Endothelial cell (in vitro differentiated cells): Measurements from ENCODE around the gene HDAC4. TPM values are rescaled to one million over a fixed set of nuclear protein-coding genes. Genes with fewer than 3 reads are reported as not detected.

Source experiments
- DNase-seq: peaks from one replicate; pipeline ENCODE4 v3.0.0; 2021; ENCODE audit warnings: low spot score
- H3K27ac Mint-ChIP-seq: one replicate; pipeline ENCODE4 v1.8.0; 2021; ENCODE audit warnings: mixed read lengths, inconsistent platforms; ENCODE audit not compliant: unreplicated experiment
- H3K27me3 Mint-ChIP-seq: one replicate; pipeline ENCODE4 v1.8.0; 2021; ENCODE audit warnings: mild to moderate bottlenecking, moderate library complexity, mixed read lengths, inconsistent platforms; ENCODE audit not compliant: unreplicated experiment
- H3K36me3 Mint-ChIP-seq: one replicate; pipeline ENCODE4 v1.8.0; 2021; ENCODE audit warnings: mild to moderate bottlenecking, low read depth, mixed read lengths, inconsistent platforms; ENCODE audit not compliant: unreplicated experiment
- H3K4me1 Mint-ChIP-seq: one replicate; pipeline ENCODE4 v1.8.0; 2021; ENCODE audit warnings: mild to moderate bottlenecking, mixed read lengths, inconsistent platforms; ENCODE audit not compliant: unreplicated experiment
- H3K4me3 Mint-ChIP-seq: one replicate; pipeline ENCODE4 v1.8.0; 2021; ENCODE audit warnings: mild to moderate bottlenecking, mixed read lengths, inconsistent platforms; ENCODE audit not compliant: unreplicated experiment
- H3K9me3 Mint-ChIP-seq: one replicate; pipeline ENCODE4 v1.8.0; 2021; ENCODE audit warnings: mixed read lengths, inconsistent platforms; ENCODE audit not compliant: unreplicated experiment
- total RNA-seq: library from RNA; stranded (reverse); fragmentation: NEBNext Ultra II Directional; extraction: Animal tissue kit (Norgen Biotek cat#: 25700); gene quantifications from one replicate; pipeline ENCODE4 v1.2.1, GENCODE V29; 2021; ENCODE audit not compliant: unreplicated experiment
- TF ChIP-seq, protein P1 (sequence below): fragments of 200-600 bp; sonication (generic); IDR thresholded peaks from one replicate; pipeline ENCODE4 v1.5.0; 2021; ENCODE audit warnings: antibody characterized with exemption; ENCODE audit not compliant: unreplicated experiment

The HDAC4 gene
- total RNA-seq, 1 donor from 2014 or later = 26.0 TPM

- Mint-ChIP-seq H3K27ac (no peak overlapping the region), H3K27me3 (peaks cover 3% of the 10 kb centered on the region), H3K4me1 (peaks cover 14% of the 10 kb centered on the region), H3K9me3 (no peaks in the 10 kb centered on the region), H3K36me3 (no peaks in the 10 kb centered on the region), H3K4me3 (no peak overlapping the region)
- TF ChIP-seq, protein P1, sequence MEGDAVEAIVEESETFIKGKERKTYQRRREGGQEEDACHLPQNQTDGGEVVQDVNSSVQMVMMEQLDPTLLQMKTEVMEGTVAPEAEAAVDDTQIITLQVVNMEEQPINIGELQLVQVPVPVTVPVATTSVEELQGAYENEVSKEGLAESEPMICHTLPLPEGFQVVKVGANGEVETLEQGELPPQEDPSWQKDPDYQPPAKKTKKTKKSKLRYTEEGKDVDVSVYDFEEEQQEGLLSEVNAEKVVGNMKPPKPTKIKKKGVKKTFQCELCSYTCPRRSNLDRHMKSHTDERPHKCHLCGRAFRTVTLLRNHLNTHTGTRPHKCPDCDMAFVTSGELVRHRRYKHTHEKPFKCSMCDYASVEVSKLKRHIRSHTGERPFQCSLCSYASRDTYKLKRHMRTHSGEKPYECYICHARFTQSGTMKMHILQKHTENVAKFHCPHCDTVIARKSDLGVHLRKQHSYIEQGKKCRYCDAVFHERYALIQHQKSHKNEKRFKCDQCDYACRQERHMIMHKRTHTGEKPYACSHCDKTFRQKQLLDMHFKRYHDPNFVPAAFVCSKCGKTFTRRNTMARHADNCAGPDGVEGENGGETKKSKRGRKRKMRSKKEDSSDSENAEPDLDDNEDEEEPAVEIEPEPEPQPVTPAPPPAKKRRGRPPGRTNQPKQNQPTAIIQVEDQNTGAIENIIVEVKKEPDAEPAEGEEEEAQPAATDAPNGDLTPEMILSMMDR = no peak
- DNase-seq = no peak
These were observed 291.5 kb downstream of the HDAC4 start for GRCh38 chr2:239109041-239109927.

DNA sequence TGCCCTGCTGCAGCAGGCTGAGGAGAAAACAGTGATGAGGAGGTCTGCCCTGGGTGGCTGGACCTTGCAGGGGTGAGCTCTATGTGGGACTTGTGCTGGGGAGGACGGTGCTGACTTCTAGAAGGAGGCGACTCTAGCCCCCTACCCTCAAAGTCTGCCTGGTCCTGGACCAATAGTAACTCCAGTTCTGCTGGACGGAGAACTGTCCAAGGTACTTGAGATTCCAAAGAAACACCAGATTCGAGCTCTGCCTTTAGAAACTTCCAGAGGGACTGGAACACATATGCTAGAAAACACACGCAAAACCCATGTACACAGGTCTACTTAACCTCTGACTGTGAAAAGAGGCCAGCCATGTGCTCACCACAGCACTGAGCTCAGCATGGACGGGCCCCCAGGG is 292.4 kb downstream of the HDAC4 start:
- TF ChIP-seq, protein P1 = no peak
- no peaks in the 10 kb centered on the region for H3K9me3 Mint-ChIP-seq
- peaks cover 5% of the 10 kb centered on the region for H3K4me1 Mint-ChIP-seq
- peaks cover 4% of the 10 kb centered on the region for H3K27me3 Mint-ChIP-seq
- no peak for DNase-seq
- H3K36me3 Mint-ChIP-seq = no peaks in the 10 kb centered on the region
- no peak overlapping the region for H3K27ac Mint-ChIP-seq
- H3K4me3 Mint-ChIP-seq = no peak overlapping the region

DNA sequence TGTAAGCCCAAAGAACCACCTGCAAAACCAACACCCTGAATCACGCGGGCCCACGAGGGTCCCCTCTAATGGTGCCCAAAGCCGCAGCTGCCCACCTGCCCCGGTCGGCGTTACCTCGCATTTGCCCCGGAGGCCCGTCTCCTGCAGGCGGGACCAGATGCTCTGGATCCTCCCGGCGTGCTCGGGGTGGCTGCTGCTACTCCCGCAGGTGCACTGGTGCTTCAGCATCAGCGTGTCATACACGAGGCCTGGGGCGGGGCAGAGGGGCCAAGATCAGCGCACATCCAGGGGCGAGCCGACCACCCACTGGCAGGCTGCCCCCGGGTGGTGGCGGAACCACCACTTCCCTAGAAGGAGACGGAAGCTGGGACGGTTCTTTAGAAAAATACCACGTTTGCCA is 292.9 kb downstream of the HDAC4 start:
- peaks cover 3% of the 10 kb centered on the region for H3K27me3 Mint-ChIP-seq
- TF ChIP-seq, protein P1 = no peak
- H3K4me1 Mint-ChIP-seq = peaks cover under 1% of the 10 kb centered on the region
- no peaks in the 10 kb centered on the region for H3K36me3 Mint-ChIP-seq
- H3K4me3 Mint-ChIP-seq = no peak overlapping the region
- H3K27ac Mint-ChIP-seq = no peak overlapping the region
- H3K9me3 Mint-ChIP-seq = no peaks in the 10 kb centered on the region
- DNase-seq = no peak

- TF ChIP-seq, protein P1 = no peak
- Mint-ChIP-seq H3K4me1 (no peaks in the 10 kb centered on the region), H3K36me3 (no peaks in the 10 kb centered on the region), H3K27me3 (peaks cover 2% of the 10 kb centered on the region), H3K9me3 (no peaks in the 10 kb centered on the region), H3K27ac (no peak overlapping the region), H3K4me3 (no peak overlapping the region)
- no peak for DNase-seq
These were observed 293.9 kb downstream of the HDAC4 start for GRCh38 chr2:239106966-239107365.

GRCh38 chr2:239106314-239106908 is 294.4 kb downstream of the HDAC4 start:
- Mint-ChIP-seq H3K27ac (no peak overlapping the region), H3K9me3 (no peaks in the 10 kb centered on the region), H3K4me1 (no peaks in the 10 kb centered on the region), H3K4me3 (no peak overlapping the region), H3K36me3 (no peaks in the 10 kb centered on the region), H3K27me3 (peaks cover 2% of the 10 kb centered on the region)
- DNase-seq = peak; percentile 74
- TF ChIP-seq, protein P1 = peak; percentile 19
